LoVo (cell line): ENCODE measurements around the gene EMP2.
A peak's percentile ranks its signal among the peaks of the same experiment; 100 is the strongest.
"Not testable (repeated sequence)": the region's sequence is repeated elsewhere in the genome, so short reads cannot be mapped to it uniquely, and the experiment has no call there.

Experiments used
- DNase-seq: peaks from one replicate; pipeline ENCODE4 v3.0.0-alpha.2; 2016; ENCODE audit warnings: low spot score

The EMP2 gene

GRCh38 chr16:10578474-10579316, 1.7 kb downstream of the EMP2 start:
- no peak for DNase-seq

GRCh38 chr16:10577305-10578202, 2.8 kb downstream of the EMP2 start:
- DNase-seq, result no peak

- no peak for DNase-seq
These were observed 3.8 kb downstream of the EMP2 start for GRCh38 chr16:10576390-10577304.

- DNase-seq, result no peak
These were observed 4.8 kb downstream of the EMP2 start for GRCh38 chr16:10575506-10576130.

- DNase-seq, result no peak
These were observed 7.8 kb downstream of the EMP2 start for GRCh38 chr16:10572611-10573010.

- DNase-seq, result no peak
These were observed 9.0 kb downstream of the EMP2 start for GRCh38 chr16:10571354-10571753.

- DNase-seq, result no peak
These were observed 10.8 kb downstream of the EMP2 start for GRCh38 chr16:10569621-10570020.

GRCh38 chr16:10566613-10567012, 13.8 kb downstream of the EMP2 start:
- no peak for DNase-seq

- DNase-seq, result no peak
These were observed 15.2 kb downstream of the EMP2 start for GRCh38 chr16:10565167-10565566.

- no peak for DNase-seq
These were observed 15.8 kb downstream of the EMP2 start for GRCh38 chr16:10564591-10564990.

GRCh38 chr16:10562361-10562899, 18.0 kb downstream of the EMP2 start:
- DNase-seq, result no peak

- DNase-seq, result no peak
These were observed 19.0 kb downstream of the EMP2 start for GRCh38 chr16:10561425-10561824.

- no peak for DNase-seq
These were observed 19.4 kb downstream of the EMP2 start for GRCh38 chr16:10561001-10561400.

GRCh38 chr16:10559792-10560191, 20.6 kb downstream of the EMP2 start:
- not testable (repeated sequence) for DNase-seq

- peak; percentile 12 for DNase-seq
These were observed 21.4 kb downstream of the EMP2 start for GRCh38 chr16:10558746-10559641.

- no peak for DNase-seq
These were observed 22.1 kb downstream of the EMP2 start for GRCh38 chr16:10558305-10558704.

- DNase-seq, result no peak
These were observed 22.6 kb downstream of the EMP2 start for GRCh38 chr16:10557750-10558149.

- DNase-seq, result no peak
These were observed 24.2 kb downstream of the EMP2 start for GRCh38 chr16:10556236-10556635.

GRCh38 chr16:10554569-10554968, 25.8 kb downstream of the EMP2 start:
- no peak for DNase-seq

GRCh38 chr16:10552998-10553491, 27.4 kb downstream of the EMP2 start:
- DNase-seq, result no peak
